ENCODE measurements around the gene SEC31B. TPM values are rescaled to one million over a fixed set of nuclear protein-coding genes. Genes with fewer than 3 reads are reported as not detected.
A peak's percentile ranks its signal among the peaks of the same experiment; 100 is the strongest.

Gene SEC31B
- total and polyA plus RNA-seq, 11 donors = 1.9 to 11.5 (median 7.0) TPM

- ATAC-seq = no peak
- no peaks in the 10 kb centered on the region for H3K9me3 ChIP-seq
- peaks cover 0 to 59% (median 48%) of the 10 kb centered on the region in 9 donors for H3K36me3 ChIP-seq
- H3K4me3 ChIP-seq = no peak overlapping the region
- TF ChIP-seq CTCF (IDR thresholded peaks at IDR 0.05) (no peak), POLR2A (IDR thresholded peaks at IDR 0.05) (no peak)
- DNase-seq = no peak
- 91 to 97% (median 93%) methylated on average over 9 of the region's 9 CpGs for WGBS, 4 donors
- H3K27ac ChIP-seq = no peak overlapping the region
- H3K4me1 ChIP-seq = peaks cover 0 to 31% (median 15%) of the 10 kb centered on the region in 12 donors
- H3K27me3 ChIP-seq = peaks cover 0 to 5% (median 0%) of the 10 kb centered on the region in 9 donors
- intact Hi-C loops (cut with DNase I) = loop anchor here in 1 of 10 donors (5.0 kb wide), 1 partner anchor 186 kb away; no protein-coding TSS in a partner anchor
These were observed 3.3 kb upstream of the SEC31B start for GRCh38 chr10:100522945-100523344.

GRCh38 chr10:100522107-100522801 lies 2.6 kb upstream of the SEC31B start:
- H3K9me3 ChIP-seq = no peaks in the 10 kb centered on the region
- peaks cover 0 to 24% (median 10%) of the 10 kb centered on the region in 12 donors for H3K4me1 ChIP-seq
- TF ChIP-seq POLR2A (IDR thresholded peaks at IDR 0.05) (no peak), CTCF (IDR thresholded peaks at IDR 0.05) (no peak)
- peaks cover 0 to 5% (median 0%) of the 10 kb centered on the region in 9 donors for H3K27me3 ChIP-seq
- WGBS, 4 donors = 79 to 87% (median 80%) methylated on average over 5 of the region's 5 CpGs
- peaks cover 0 to 52% (median 42%) of the 10 kb centered on the region in 9 donors for H3K36me3 ChIP-seq
- DNase-seq (no peak), ATAC-seq (no peak)
- intact Hi-C loops (cut with DNase I) = loop anchor here in 1 of 10 donors (5.0 kb wide), 1 partner anchor 185 kb away; no protein-coding TSS in a partner anchor
- no peak overlapping the region for H3K27ac ChIP-seq
- no peak overlapping the region for H3K4me3 ChIP-seq

GRCh38 chr10:100520811-100521210 lies 1.1 kb upstream of the SEC31B start:
- no peak overlapping the region for H3K27ac ChIP-seq
- peaks cover 0 to 5% (median 0%) of the 10 kb centered on the region in 9 donors for H3K27me3 ChIP-seq
- TF ChIP-seq CTCF (IDR thresholded peaks at IDR 0.05) = no peak
- no peak for TF ChIP-seq POLR2A (IDR thresholded peaks at IDR 0.05)
- WGBS, 4 donors = 81 to 86% (median 85%) methylated on average over 3 of the region's 3 CpGs
- H3K9me3 ChIP-seq = no peaks in the 10 kb centered on the region
- no peak for ATAC-seq
- H3K4me3 ChIP-seq = no peak overlapping the region
- DNase-seq = no peak
- peaks cover 0 to 18% (median 10%) of the 10 kb centered on the region in 12 donors for H3K4me1 ChIP-seq
- intact Hi-C loops (cut with DNase I) = loop anchor here in 1 of 10 donors (5.0 kb wide), 1 partner anchor 184 kb away; no protein-coding TSS in a partner anchor
- H3K36me3 ChIP-seq = peaks cover 0 to 38% (median 33%) of the 10 kb centered on the region in 9 donors

- peak overlapping the region; percentile 52 to 82 (median 60) for H3K4me3 ChIP-seq
- H3K4me1 ChIP-seq = peaks cover 0 to 18% (median 10%) of the 10 kb centered on the region in 12 donors
- no peak for TF ChIP-seq POLR2A (IDR thresholded peaks at IDR 0.05)
- TF ChIP-seq CTCF (IDR thresholded peaks at IDR 0.05) = peak; percentile 51 to 76 (median 66)
- peaks cover 0 to 5% (median 0%) of the 10 kb centered on the region in 9 donors for H3K27me3 ChIP-seq
- WGBS, 4 donors = 7 to 18% (median 8%) methylated on average over 7 of the region's 7 CpGs
- peak in 4 of 5 donors; percentile 46 to 72 (median 52) for DNase-seq
- no peaks in the 10 kb centered on the region for H3K9me3 ChIP-seq
- peak; percentile 53 to 79 (median 69) for ATAC-seq
- peak overlapping the region in 8 of 12 donors; percentile 36 to 75 (median 68) for H3K27ac ChIP-seq
- intact Hi-C loops (cut with DNase I) = loop anchor here in 8 of 10 donors (2.0 to 10.0 kb wide), 8 partner anchors 36 to 214 kb away; partner anchors contain the start of gene PKD2L1 (in 1 of the 8)
- H3K36me3 ChIP-seq = peaks cover 0 to 30% (median 17%) of the 10 kb centered on the region in 9 donors
These were observed 860 bp downstream of the SEC31B start for GRCh38 chr10:100518761-100519241.
